NCI-H2081 treated with DMSO at 0.1 percent for 48 hours (cell line): ENCODE results near the gene HSD3B1.
"Not testable (repeated sequence)": the region's sequence is repeated elsewhere in the genome, so short reads cannot be mapped to it uniquely, and the experiment has no call there.

Experiments
- DNase-seq: peaks from one replicate; lab custom pipeline; 2025; lab: John Stamatoyannopoulos, UW

HSD3B1 gene

GRCh38 chr1:119553302-119554071 is 46.5 kb downstream of the HSD3B1 start:
- not testable (repeated sequence) for DNase-seq

GRCh38 chr1:119554183-119554582 is 47.2 kb downstream of the HSD3B1 start:
- peak; percentile 63 for DNase-seq

- no peak for DNase-seq
These were observed 49.4 kb downstream of the HSD3B1 start for GRCh38 chr1:119556423-119556822.

- DNase-seq, result not testable (repeated sequence)
These were observed 53.4 kb downstream of the HSD3B1 start for GRCh38 chr1:119560402-119560801.

- no peak for DNase-seq
These were observed 57.5 kb downstream of the HSD3B1 start for GRCh38 chr1:119564548-119564947.
